Stimulated activated CD8-positive, alpha-beta memory T cell treated with anti-CD3 and anti-CD28 coated beads, Interleukin-15, amount 100 ng/mL, for 4 hours (primary cell): ENCODE measurements around the gene CCNI2.

Experiments used
- DNase-seq, 2 donors: peaks; one replicate each; pipeline ENCODE4 v3.0.0-alpha.2; 2020; ENCODE audit warnings: low read depth in 2 of 2

The CCNI2 gene

DNA sequence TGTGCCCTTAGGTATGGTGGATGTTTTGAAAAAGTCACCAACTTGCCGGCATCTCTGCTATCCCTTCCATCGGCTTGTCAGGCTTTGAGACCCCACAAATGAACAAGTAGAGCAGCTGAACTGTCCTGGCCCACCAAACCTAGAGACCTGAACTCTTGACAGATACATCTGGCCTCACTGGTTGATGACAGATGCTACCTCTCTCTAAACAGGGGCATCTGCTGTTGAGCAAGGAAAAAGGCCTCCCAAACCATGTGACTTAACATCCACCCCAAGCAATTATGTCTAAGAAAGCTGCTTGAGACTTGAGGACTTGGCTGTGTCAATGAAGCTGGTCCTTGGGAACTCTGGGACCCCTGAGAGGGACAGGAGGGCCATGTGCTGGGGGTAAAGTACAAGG is 2.3 kb downstream of the CCNI2 start:
- DNase-seq: no peak

DNA sequence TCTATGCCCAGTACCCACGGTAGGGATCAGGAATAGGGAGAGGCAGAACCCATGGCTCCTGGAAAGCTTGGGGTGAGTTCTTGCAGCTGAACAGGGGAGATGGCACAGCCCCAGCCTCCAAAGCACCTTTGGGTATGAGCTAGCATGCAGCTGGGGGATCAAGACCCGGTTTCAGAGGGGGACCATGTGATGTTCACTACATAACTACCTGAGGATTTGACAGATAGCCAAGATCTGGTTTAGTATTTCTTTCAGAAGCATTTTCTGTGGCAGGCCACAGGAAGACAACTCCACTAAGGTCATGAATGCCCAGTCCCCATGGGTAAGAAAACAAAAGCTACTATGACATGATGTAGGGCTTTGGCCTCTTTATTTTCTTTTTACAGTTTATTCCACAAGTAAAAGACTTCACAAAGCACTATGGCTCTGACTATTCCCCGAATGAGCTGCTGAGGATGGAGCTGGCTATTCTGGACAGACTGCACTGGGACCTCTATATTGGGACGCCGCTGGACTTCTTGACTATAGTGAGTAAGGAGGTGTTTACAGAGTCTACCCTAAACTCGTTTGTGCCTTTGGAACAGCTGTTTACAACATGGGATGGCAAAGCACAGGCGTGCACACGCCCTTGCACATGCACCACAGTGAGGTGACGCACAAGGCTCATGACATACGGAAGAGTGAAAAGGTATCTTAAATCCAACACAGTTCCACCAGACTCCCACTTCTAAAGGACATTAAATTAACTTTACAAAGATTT is 3.4 kb downstream of the CCNI2 start:
- DNase-seq: no peak

- no peak for DNase-seq
Observed at GRCh38 chr5:132751444-132751843, 4.2 kb downstream of the CCNI2 start.

GRCh38 chr5:132751971-132752580 is 4.8 kb downstream of the CCNI2 start:
- DNase-seq: no peak

DNA sequence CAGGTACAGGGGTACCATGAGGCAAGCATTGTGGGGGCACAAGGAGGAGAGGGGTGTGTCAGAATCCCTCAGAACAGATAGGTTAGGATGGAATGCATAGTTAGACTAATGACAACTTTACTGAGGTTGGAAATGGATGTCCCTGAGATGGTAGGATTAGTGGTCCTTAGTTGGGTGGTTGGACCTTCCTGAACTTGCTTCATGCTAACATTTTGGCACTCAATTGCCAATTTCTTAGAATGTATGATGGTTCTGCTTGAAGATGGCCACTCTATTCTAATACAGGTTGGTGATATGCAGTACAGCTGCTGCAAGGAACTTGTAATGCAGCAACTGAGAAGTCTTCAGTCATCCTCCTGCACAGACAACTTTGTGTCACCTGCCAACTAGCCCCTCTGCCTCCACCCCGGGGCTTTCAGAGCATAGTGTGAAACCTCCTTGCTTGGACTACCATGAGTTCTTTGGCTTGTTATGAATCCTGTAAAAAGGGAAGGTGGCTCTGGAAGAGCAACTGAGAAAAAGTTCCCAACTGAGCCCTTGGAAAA is 5.4 kb downstream of the CCNI2 start:
- no peak for DNase-seq

- DNase-seq: no peak
Observed at GRCh38 chr5:132753135-132753987, 6.1 kb downstream of the CCNI2 start.

DNA sequence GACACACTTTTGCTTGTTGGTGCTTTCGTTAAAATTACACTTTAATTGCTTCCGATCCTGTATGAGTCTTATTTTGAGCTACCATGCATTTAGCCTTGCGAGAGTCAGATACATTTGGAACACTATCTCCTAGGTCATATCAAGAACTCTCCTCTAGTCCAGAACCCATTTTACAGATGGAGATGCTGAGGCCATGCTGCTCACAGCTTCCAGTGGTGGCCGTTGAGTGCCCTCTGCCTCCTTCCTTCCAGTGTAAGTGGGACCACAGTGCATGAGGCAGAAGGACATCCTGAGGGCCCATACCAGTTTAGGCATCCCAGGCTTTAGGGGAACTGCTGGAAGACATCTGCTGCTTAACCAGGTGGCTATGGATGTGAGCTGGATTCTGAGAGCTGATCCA is 6.9 kb downstream of the CCNI2 start:
- no peak for DNase-seq

- DNase-seq: no peak
Observed at GRCh38 chr5:132754947-132755346, 7.7 kb downstream of the CCNI2 start.

DNA sequence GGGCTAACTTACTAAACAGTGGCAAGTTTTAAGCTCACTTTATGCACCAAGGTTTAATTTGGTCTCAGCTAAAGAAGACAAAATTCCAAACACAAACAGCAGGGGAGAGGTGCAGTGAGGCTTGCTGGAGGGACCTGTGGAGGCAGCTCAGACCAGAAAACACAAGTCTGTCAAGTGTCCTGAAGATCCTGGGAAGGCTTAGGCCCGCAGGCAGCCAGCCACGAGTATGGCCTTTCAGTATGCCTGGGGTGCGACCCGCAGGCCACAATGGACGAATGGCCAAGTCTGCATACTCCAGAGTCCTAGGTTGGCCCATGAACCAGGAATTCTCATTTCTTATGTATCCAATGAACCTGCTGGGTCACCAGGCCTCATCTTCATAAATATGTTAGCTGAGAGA is 9.3 kb downstream of the CCNI2 start:
- no peak for DNase-seq

- no peak for DNase-seq
Observed at GRCh38 chr5:132758451-132758850, 11.2 kb downstream of the CCNI2 start.

GRCh38 chr5:132759114-132760048 is 12.2 kb downstream of the CCNI2 start:
- DNase-seq: no peak

GRCh38 chr5:132760049-132760420 is 12.8 kb downstream of the CCNI2 start:
- DNase-seq: no peak

DNA sequence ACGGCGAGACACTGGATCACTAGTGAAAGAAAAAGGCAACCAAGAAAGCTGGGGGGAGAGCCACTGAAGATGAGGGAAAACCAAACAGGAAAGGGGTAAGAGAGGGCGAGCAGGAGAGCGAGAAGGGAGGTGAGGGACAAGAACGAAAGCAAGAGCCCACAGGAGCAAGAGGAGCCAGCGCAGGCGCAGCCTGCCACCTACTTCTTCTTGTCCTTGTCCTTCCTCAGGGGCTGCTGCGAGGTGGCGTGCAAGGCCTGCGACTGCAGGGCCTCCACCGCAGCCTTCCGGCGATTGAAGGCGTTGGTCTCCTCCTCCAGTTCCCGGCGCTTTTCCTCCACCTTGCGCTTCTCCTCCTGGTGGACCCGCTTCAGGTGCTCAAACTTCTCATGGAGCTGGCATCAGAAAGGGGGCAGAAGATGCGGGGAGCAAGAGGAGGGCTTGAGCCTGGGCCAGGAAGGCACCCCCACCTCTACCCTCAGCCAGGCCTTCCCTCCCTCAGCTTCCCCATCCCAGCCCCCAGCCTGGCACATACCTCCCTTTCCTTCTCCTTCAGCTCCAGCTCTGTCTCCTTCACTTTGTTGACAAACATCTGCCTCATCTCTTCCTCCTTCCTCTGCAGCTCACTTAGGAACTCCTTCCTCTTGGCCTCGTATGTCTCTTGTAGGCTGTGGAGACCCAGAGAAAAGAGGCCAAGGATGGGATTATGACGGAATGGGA is 13.5 kb downstream of the CCNI2 start:
- DNase-seq: no peak

- no peak for DNase-seq
Observed at GRCh38 chr5:132761321-132762240, 14.4 kb downstream of the CCNI2 start.

GRCh38 chr5:132762246-132763000 is 15.2 kb downstream of the CCNI2 start:
- no peak for DNase-seq

DNA sequence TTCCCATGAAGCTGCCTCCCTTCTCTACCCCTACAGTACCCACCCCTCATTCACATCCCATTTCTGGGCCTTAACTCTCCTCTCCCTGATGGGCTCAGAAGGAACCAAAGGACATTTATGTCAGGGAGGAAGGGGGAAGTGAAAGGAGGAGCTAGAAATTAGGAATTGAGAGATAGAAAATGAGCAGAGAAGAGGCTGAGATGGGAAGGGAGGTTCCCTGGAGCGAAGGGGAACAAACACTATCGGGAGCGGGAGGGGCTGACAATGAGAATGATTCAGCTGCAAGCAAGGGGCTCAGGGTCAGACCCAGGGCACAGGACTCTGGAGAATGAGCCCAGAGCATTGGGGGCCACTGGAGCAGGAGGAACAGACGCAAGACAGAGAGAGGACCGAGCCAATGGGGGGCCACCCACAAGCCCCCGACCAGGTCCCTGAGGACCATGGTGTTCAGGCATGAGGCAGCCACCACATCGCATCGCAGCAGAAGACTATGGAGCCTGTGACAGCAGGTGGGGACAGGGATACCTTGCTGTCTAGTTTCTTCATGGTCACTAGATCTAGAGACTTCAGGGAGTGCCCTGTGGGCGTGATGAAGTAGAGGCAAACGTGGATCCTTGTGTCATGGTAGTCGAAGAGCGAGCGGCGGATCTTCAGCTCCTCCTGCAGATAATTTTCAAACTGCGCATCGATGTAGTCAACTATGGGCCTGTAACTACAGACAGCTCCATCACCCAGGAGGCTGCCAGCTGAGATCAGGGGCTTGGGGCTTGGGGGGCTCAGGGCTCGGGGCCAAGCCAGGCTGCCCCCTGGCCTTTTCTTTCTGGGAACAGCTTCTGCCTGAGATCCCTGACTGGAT is 16.2 kb downstream of the CCNI2 start:
- no peak for DNase-seq

DNA sequence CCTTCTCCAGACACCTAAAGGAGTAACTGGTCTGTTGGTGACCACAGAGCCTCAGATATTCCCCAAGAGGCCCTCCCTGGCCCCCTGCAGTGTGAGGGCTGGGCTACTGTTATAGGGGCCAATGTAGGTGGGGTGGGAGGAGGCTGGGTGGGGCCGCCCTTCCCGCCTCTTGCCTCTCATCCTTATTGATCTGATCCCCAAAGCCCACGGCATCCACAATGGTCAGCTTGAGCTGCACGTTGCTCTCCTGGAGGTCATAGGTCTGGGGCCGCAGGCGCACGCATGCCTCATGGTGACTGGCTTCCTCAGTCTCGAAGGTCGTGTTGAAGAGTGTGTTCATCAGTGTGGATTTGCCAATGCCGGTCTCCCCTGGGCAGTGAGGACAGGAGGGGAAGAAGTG is 16.8 kb downstream of the CCNI2 start:
- DNase-seq: no peak

- no peak for DNase-seq
Observed at GRCh38 chr5:132764671-132765238, 17.5 kb downstream of the CCNI2 start.
